HCT116 (cell line): ENCODE data around the gene MICA. TPM values are rescaled to one million over a fixed set of nuclear protein-coding genes. Genes with fewer than 3 reads are reported as not detected.

Experiments used
- ATAC-seq: fragments of 200-7000 bp; cut with Tn5 transposase; 2 replicates; pipeline ENCODE4 v1.9.1; 2020; ENCODE audit warnings: mild to moderate bottlenecking, moderate library complexity
- BruUV-seq: library from RNA; stranded (reverse); fragments of 400-500 nt; replicated peaks from 2 replicates; lab custom pipeline; 2021; lab: Mats Ljungman, UMichigan
- CTCF ChIA-PET: fragments of 300-600 bp; sonication (Branson Sonifier 250); formaldehyde crosslinking; loops from one replicate; lab custom pipeline; 2021; ENCODE audit warnings: antibody characterized with exemption; lab: Charles Lee
- POLR2A ChIA-PET: fragments of 300-600, 350-600 bp; sonication (Branson Sonifier 250); formaldehyde crosslinking; loops from one replicate; lab custom pipeline; 2021; ENCODE audit warnings: antibody characterized with exemption; lab: Charles Lee
- RAD21 ChIA-PET, 2 experiments: fragments of 300-600 bp; sonication (Branson Sonifier 250); formaldehyde crosslinking; loops; one replicate each; lab custom pipeline; 2023; ENCODE audit warnings: low total read pairs in 2 of 2; ENCODE audit not compliant: uncharacterized antibody in 2 of 2, unreplicated experiment in 2 of 2, low non-redundant PET in 1 of 2; lab: Charles Lee
- DNase-seq: peaks from one replicate; pipeline ENCODE4 v3.0.0-alpha.2; 2010; ENCODE audit warnings: low read depth, low spot score
- H2AFZ ChIP-seq: fragments of 200-600 bp; shearing (Covaris generic), sonication (generic); 2 replicates; pipeline ENCODE4 v1.6.1; 2017; ENCODE audit warnings: low read depth, mixed run types, mixed read lengths, antibody characterized with exemption, low read length; ENCODE audit not compliant: poor library complexity, severe bottlenecking
- H3K27ac ChIP-seq: 2 replicates; pipeline ENCODE4 v1.5.1; 2012; ENCODE audit warnings: low read depth, low read length
- H3K27me3 ChIP-seq: fragments of 200-600 bp; sonication (generic); 2 replicates; pipeline ENCODE4 v1.6.1; 2016; ENCODE audit warnings: mixed run types, low read length, mixed read lengths; ENCODE audit not compliant: insufficient read depth
- H3K36me3 ChIP-seq, 2 experiments: fragments of 200-500 bp in 1 of 2; fragments of 200-600 bp in 1 of 2; sonication (Bioruptor generic) in 1 of 2; sonication (generic) in 1 of 2; 2 replicates each; pipeline versions ENCODE4 v1.5.1 to v1.6.1; 2014 to 2016; ENCODE audit warnings: low read length in 2 of 2, inconsistent platforms in 1 of 2, mixed read lengths in 1 of 2, mixed run types in 1 of 2; ENCODE audit not compliant: insufficient read depth in 2 of 2, control insufficient read depth in 1 of 2
- H3K4me1 ChIP-seq, 2 experiments: fragments of 200-600 bp in 1 of 2; sonication (generic) in 1 of 2; 2 replicates each; pipeline versions ENCODE4 v1.5.1 to v1.6.1; 2012 to 2017; ENCODE audit warnings: low read length in 2 of 2, inconsistent platforms in 1 of 2, mild to moderate bottlenecking in 1 of 2, mixed read lengths in 1 of 2, mixed run types in 1 of 2, moderate library complexity in 1 of 2; ENCODE audit not compliant: insufficient read depth in 2 of 2, control insufficient read depth in 1 of 2
- H3K4me2 ChIP-seq: fragments of 200-600 bp; sonication (generic); 2 replicates; pipeline ENCODE4 v1.6.1; 2017; ENCODE audit warnings: mixed run types, low read length, mixed read lengths
- H3K4me3 ChIP-seq, 2 experiments: fragments of 200-600 bp in 1 of 2; sonication (generic) in 1 of 2; replicated peaks in 1 of 2; 2 replicates each; pipeline ENCODE4 v1.5.1; 2011 to 2016; ENCODE audit warnings: low read length in 2 of 2, control low read depth in 1 of 2, low read depth in 1 of 2, mild to moderate bottlenecking in 1 of 2, mixed read lengths in 1 of 2, mixed run types in 1 of 2
- H3K79me2 ChIP-seq: fragments of 200-600 bp; sonication (generic); 2 replicates; pipeline ENCODE4 v1.6.1; 2017; ENCODE audit warnings: mild to moderate bottlenecking, mixed run types, low read length, moderate library complexity, mixed read lengths; ENCODE audit not compliant: insufficient read depth
- H3K9ac ChIP-seq: fragments of 200-600 bp; sonication (generic); 2 replicates; pipeline ENCODE4 v1.6.1; 2016; ENCODE audit warnings: low read length, mixed read lengths
- H3K9me2 ChIP-seq: fragments of 200-600 bp; sonication (generic), shearing (Covaris generic); 2 replicates; pipeline ENCODE4 v1.6.1; 2017; ENCODE audit warnings: mixed run types, mild to moderate bottlenecking, moderate library complexity; ENCODE audit not compliant: insufficient read depth
- H3K9me3 ChIP-seq, 2 experiments: fragments of 200-500 bp in 1 of 2; fragments of 200-600 bp in 1 of 2; sonication (Bioruptor generic) in 1 of 2; sonication (generic) in 1 of 2; 2 replicates each; pipeline ENCODE4 v1.6.1; 2014 to 2017; ENCODE audit warnings: low read length in 2 of 2, mixed read lengths in 2 of 2, inconsistent platforms in 1 of 2, low read depth in 1 of 2, mild to moderate bottlenecking in 1 of 2, mixed run types in 1 of 2, moderate library complexity in 1 of 2; ENCODE audit not compliant: control insufficient read depth in 1 of 2, insufficient read depth in 1 of 2
- H4K20me1 ChIP-seq: fragments of 200-600 bp; sonication (generic), shearing (Covaris generic); 2 replicates; pipeline ENCODE4 v1.6.1; 2017; ENCODE audit warnings: mixed run types, mild to moderate bottlenecking, moderate library complexity; ENCODE audit not compliant: insufficient read depth
- CBX3 ChIP-seq: IDR thresholded peaks from 2 replicates; pipeline ENCODE4 v1.6.1; 2012; ENCODE audit warnings: low read depth
- POLR2AphosphoS5 ChIP-seq: IDR thresholded peaks from 2 replicates; pipeline ENCODE4 v1.6.1; 2011; ENCODE audit warnings: mild to moderate bottlenecking, low read depth, low read length, moderate library complexity
- RAD21 ChIP-seq: IDR thresholded peaks from 2 replicates; pipeline ENCODE4 v1.6.1; 2012; ENCODE audit warnings: low read depth, mild to moderate bottlenecking
- SIN3A ChIP-seq: IDR thresholded peaks from 2 replicates; pipeline ENCODE4 v1.6.1; 2012; ENCODE audit warnings: low read depth
- SRF ChIP-seq: IDR thresholded peaks from 2 replicates; pipeline ENCODE4 v1.6.1; 2012; ENCODE audit warnings: low read depth
- YY1 ChIP-seq: IDR thresholded peaks from 2 replicates; pipeline ENCODE4 v1.6.1; 2011; ENCODE audit warnings: low read length, low read depth, moderate library complexity, mild to moderate bottlenecking; ENCODE audit not compliant: insufficient replicate concordance; ENCODE audit errors: extremely low read depth
- ZNF274 ChIP-seq: fragments of 200-500 bp; sonication (Bioruptor generic); IDR thresholded peaks from 2 replicates; pipeline ENCODE4 v1.6.1; 2014; ENCODE audit warnings: mild to moderate bottlenecking, low read depth, low read length, inconsistent platforms
- intact Hi-C: fragments of 100-400 bp; cut with micrococcal nuclease; formaldehyde crosslinking; loops from 2 replicates; pipeline ENCODE4 v1.10.0; 2022
- total RNA-seq: library from RNA; stranded (reverse); gene quantifications from one replicate; pipeline ENCODE4 v1.2.1, GENCODE V29; 2021; ENCODE audit not compliant: unreplicated experiment

The MICA gene
- total RNA-seq, 1 experiment from 2014 or later, result 24.1 TPM

DNA sequence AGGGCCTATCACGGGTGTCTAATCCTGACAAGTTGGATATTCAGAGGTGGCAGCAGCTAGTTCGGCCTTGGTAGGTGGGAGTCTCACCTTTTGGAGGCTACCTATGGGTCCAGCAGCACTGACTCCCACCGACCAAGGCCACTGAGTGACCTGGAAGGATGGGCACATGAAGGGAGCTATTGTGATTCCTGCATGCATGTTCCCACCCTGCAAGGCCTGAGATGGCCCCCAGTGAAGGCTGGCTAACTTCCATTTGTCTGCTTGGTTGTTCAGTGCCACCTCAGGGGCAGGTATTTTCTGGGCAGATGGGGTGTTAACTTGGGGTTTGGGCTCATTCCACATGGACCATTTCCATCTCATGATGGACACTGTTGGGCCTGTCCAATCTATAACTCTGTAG lies 18.4 kb upstream of the MICA start:
- CTCF ChIA-PET, result no interaction called here
- Histone ChIP-seq H3K9me2 (no peaks in the 10 kb centered on the region), H2AFZ (no peak overlapping the region), H3K27ac (no peak overlapping the region), H3K4me2 (no peak overlapping the region), H4K20me1 (no peaks in the 10 kb centered on the region), H3K79me2 (no peaks in the 10 kb centered on the region), H3K27me3 (peaks cover 3% of the 10 kb centered on the region; the same call in 1 of the 2 replicates), H3K4me3 (no peak overlapping the region), H3K4me1 (no peaks in the 10 kb centered on the region), H3K9me3 (no peaks in the 10 kb centered on the region), H3K36me3 (no peaks in the 10 kb centered on the region), H3K9ac (no peak overlapping the region)
- no TSS peak for BruUV-seq
- ATAC-seq, result no peak
- intact Hi-C loops, result no loop called here
- DNase-seq, result no peak
- POLR2A ChIA-PET, result no interaction called here
- TF ChIP-seq POLR2AphosphoS5, result no peak
- RAD21 ChIA-PET, result no interaction called here

DNA sequence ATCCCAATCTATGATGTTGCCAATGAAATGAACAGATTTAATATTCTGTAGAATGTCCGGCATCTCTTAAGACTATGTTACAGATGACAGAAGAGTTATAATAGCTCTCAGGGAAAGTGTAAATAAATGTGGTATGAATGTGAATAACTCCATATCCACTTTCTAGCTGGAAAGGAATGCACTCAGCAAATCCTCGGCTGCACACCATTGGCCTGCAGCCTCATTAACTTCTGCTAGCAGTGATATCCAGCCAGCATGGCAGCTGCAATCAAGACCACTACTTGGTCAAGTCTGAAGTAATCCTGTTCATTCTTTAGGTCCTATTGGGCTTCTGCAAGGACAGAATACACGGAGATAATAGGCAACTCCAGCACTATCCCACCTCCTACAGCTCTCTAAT lies 17.3 kb upstream of the MICA start:
- no TSS peak for BruUV-seq
- Histone ChIP-seq H3K36me3 (no peaks in the 10 kb centered on the region), H3K4me1 (no peaks in the 10 kb centered on the region), H3K9me3 (no peaks in the 10 kb centered on the region), H3K27me3 (peaks cover 3% of the 10 kb centered on the region; the same call in 1 of the 2 replicates), H4K20me1 (no peaks in the 10 kb centered on the region), H3K4me3 (no peak overlapping the region), H3K79me2 (no peaks in the 10 kb centered on the region), H3K9me2 (no peaks in the 10 kb centered on the region), H3K9ac (no peak overlapping the region), H3K27ac (no peak overlapping the region), H3K4me2 (no peak overlapping the region), H2AFZ (no peak overlapping the region)
- no peak for TF ChIP-seq CBX3
- ChIA-PET RAD21 (no interaction called here), CTCF (no interaction called here), POLR2A (no interaction called here)
- ATAC-seq, result no peak
- intact Hi-C loops, result no loop called here
- no peak for DNase-seq

DNA sequence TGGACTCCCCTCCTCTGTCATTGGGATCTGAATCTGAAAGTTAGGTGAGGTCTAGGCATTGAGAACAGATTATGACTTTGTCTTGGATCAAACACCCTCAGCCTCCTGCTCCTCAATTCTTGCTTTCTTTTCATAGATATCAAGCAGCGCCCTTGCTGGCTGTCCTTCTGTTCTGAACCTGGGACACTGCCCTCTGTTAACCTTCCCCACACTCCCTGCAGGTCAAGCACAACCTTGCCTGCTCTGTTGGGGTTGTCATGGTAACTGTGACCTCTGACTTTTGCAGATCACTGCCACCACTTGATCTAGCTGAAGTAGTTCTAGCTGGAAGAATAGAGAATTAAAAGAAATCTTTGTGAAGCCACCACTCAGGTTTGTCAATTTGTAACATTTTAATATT lies 16.4 kb upstream of the MICA start:
- Histone ChIP-seq H3K4me3 (no peak overlapping the region), H3K27me3 (peaks cover 3% of the 10 kb centered on the region; the same call in 1 of the 2 replicates), H3K79me2 (no peaks in the 10 kb centered on the region), H3K9ac (no peak overlapping the region), H2AFZ (no peak overlapping the region), H3K4me1 (no peaks in the 10 kb centered on the region), H3K9me2 (no peaks in the 10 kb centered on the region), H3K27ac (no peak overlapping the region), H3K36me3 (no peaks in the 10 kb centered on the region), H3K4me2 (no peak overlapping the region), H3K9me3 (no peaks in the 10 kb centered on the region), H4K20me1 (no peaks in the 10 kb centered on the region)
- BruUV-seq, result no TSS peak
- ChIA-PET CTCF (no interaction called here), RAD21 (no interaction called here), POLR2A (no interaction called here)
- DNase-seq, result no peak
- ATAC-seq, result no peak
- TF ChIP-seq SIN3A (no peak), POLR2AphosphoS5 (no peak), RAD21 (no peak), ZNF274 (no peak), SRF (no peak), YY1 (no peak)
- intact Hi-C loops, result no loop called here
